MCF 10A (cell line): Measurements from ENCODE around the gene KLHL30. TPM values are rescaled to one million over a fixed set of nuclear protein-coding genes. Genes with fewer than 3 reads are reported as not detected.

Experiments used
- BruUV-seq: library from RNA; stranded (reverse); fragments of 400-500 nt; replicated peaks from 2 replicates; lab custom pipeline; 2021; lab: Mats Ljungman, UMichigan
- CTCF ChIA-PET: fragments of 300-600 bp; sonication (Branson Sonifier 250); formaldehyde crosslinking; extraction: SDS; loops from one replicate; lab custom pipeline; 2021; ENCODE audit warnings: antibody characterized with exemption, inconsistent platforms; lab: Yijun Ruan, JAX
- POLR2A ChIA-PET: fragments of 300-600, 350-650 bp; sonication (Branson Sonifier 250); formaldehyde crosslinking; extraction: SDS; loops from one replicate; lab custom pipeline; 2020; ENCODE audit warnings: antibody characterized with exemption, inconsistent platforms; lab: Yijun Ruan, JAX
- DNase-seq: peaks from one replicate; pipeline ENCODE4 v3.0.0-alpha.2; 2018; ENCODE audit not compliant: unreplicated experiment
- H3K27ac Mint-ChIP-seq: one replicate; pipeline ENCODE4 v1.8.0; 2022; ENCODE audit warnings: mild to moderate bottlenecking, low read depth, mixed read lengths; ENCODE audit not compliant: unreplicated experiment
- H3K27me3 Mint-ChIP-seq: one replicate; pipeline ENCODE4 v1.8.0; 2022; ENCODE audit warnings: mixed read lengths; ENCODE audit not compliant: insufficient read depth, unreplicated experiment
- H3K36me3 Mint-ChIP-seq: one replicate; pipeline ENCODE4 v1.8.0; 2022; ENCODE audit warnings: mild to moderate bottlenecking, moderate library complexity, mixed read lengths; ENCODE audit not compliant: insufficient read depth, unreplicated experiment
- H3K4me1 Mint-ChIP-seq: one replicate; pipeline ENCODE4 v1.8.0; 2022; ENCODE audit warnings: mixed read lengths; ENCODE audit not compliant: insufficient read depth, unreplicated experiment
- H3K4me3 Mint-ChIP-seq: one replicate; pipeline ENCODE4 v1.8.0; 2022; ENCODE audit warnings: mild to moderate bottlenecking, moderate library complexity, mixed read lengths; ENCODE audit not compliant: unreplicated experiment
- H3K9me3 Mint-ChIP-seq: one replicate; pipeline ENCODE4 v1.8.0; 2022; ENCODE audit warnings: mixed read lengths; ENCODE audit not compliant: unreplicated experiment
- CTCF ChIP-seq: fragments of 200-600 bp; IDR thresholded peaks from one replicate; pipeline ENCODE4 v1.8.0; 2022; ENCODE audit warnings: antibody characterized with exemption, mild to moderate bottlenecking; ENCODE audit not compliant: unreplicated experiment
- intact Hi-C: fragments of 100-400 bp; cut with micrococcal nuclease; formaldehyde crosslinking; loops from 2 replicates; pipeline ENCODE4 v1.14.1; 2022
- total RNA-seq: library from RNA; stranded (reverse); gene quantifications from 2 replicates; pipeline ENCODE4 v1.2.3, GENCODE V29; 2022

The KLHL30 gene
- total RNA-seq, 1 experiment from 2014 or later = 0.35 TPM

GRCh38 chr2:238151628-238152235 lies 13.3 kb downstream of the KLHL30 start:
- ChIA-PET POLR2A (no interaction called here), CTCF (interaction anchor here (0.6 kb wide), 1 partner anchor 304 kb away, joined by 4 read pairs; no protein-coding TSS in a partner anchor)
- Mint-ChIP-seq H3K27ac (no peak overlapping the region), H3K4me1 (no peaks in the 10 kb centered on the region), H3K4me3 (no peak overlapping the region), H3K27me3 (no peaks in the 10 kb centered on the region), H3K9me3 (no peaks in the 10 kb centered on the region), H3K36me3 (no peaks in the 10 kb centered on the region)
- no peak for TF ChIP-seq CTCF
- no peak for DNase-seq
- no TSS peak for BruUV-seq
- intact Hi-C loops = no loop called here

- ChIA-PET CTCF (interaction anchor here (0.6 to 0.7 kb wide), 2 partner anchors 175 to 321 kb away, joined by 3 to 4 read pairs; no protein-coding TSS in a partner anchor), POLR2A (interaction anchor here (0.6 kb wide), 1 partner anchor 1006 kb away, joined by 3 read pairs; no protein-coding TSS in a partner anchor)
- DNase-seq = no peak
- no peaks in the 10 kb centered on the region for H3K27me3 Mint-ChIP-seq
- no TSS peak for BruUV-seq
- H3K4me3 Mint-ChIP-seq = no peak overlapping the region
- H3K27ac Mint-ChIP-seq = no peak overlapping the region
- intact Hi-C loops = no loop called here
- no peaks in the 10 kb centered on the region for H3K4me1 Mint-ChIP-seq
- H3K9me3 Mint-ChIP-seq = no peaks in the 10 kb centered on the region
- no peaks in the 10 kb centered on the region for H3K36me3 Mint-ChIP-seq
- TF ChIP-seq CTCF = peak; percentile 22
These were observed 14.6 kb downstream of the KLHL30 start for GRCh38 chr2:238152771-238153688.

- no TSS peak for BruUV-seq
- H3K9me3 Mint-ChIP-seq = no peaks in the 10 kb centered on the region
- H3K27ac Mint-ChIP-seq = no peak overlapping the region
- ChIA-PET POLR2A (interaction anchor here (1.1 kb wide), 1 partner anchor 15 kb away, joined by 3 read pairs; no protein-coding TSS in a partner anchor), CTCF (no interaction called here)
- no peak for TF ChIP-seq CTCF
- intact Hi-C loops = no loop called here
- DNase-seq = no peak
- no peak overlapping the region for H3K4me3 Mint-ChIP-seq
- peaks cover 5% of the 10 kb centered on the region for H3K4me1 Mint-ChIP-seq
- H3K27me3 Mint-ChIP-seq = no peaks in the 10 kb centered on the region
- no peaks in the 10 kb centered on the region for H3K36me3 Mint-ChIP-seq
These were observed 16.1 kb downstream of the KLHL30 start for GRCh38 chr2:238154570-238154969.
